ENCODE measurements around the gene DCX. TPM values are rescaled to one million over a fixed set of nuclear protein-coding genes. Genes with fewer than 3 reads are reported as not detected.
A peak's percentile ranks its signal among the peaks of the same experiment; 100 is the strongest.

The DCX gene
- total RNA-seq, 2 donors from 2014 or later = 0.66 to 1.1 TPM

DNA sequence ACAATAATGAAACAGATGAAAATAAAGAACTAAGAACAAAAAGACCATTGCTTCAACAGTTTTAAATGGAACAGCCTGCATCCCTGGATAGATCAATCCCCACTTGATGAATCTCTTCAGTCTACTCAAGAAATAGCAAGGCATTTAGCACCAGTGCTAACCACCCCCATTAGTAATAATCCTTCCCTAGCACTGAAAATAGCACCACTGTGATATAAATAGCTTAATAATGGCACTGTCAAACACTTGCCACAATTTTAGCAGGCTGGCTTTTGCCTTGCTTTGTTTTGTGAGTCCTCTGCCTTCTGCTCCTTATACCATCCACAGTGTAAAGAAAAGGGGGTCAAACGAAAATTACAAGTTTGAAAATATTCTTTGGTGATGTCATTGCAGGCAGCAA, 17.4 kb downstream of the DCX start:
- Histone ChIP-seq H3K27me3 (ENCODE audit: control insufficient read depth, insufficient read depth, low read length, poor library complexity, severe bottlenecking) (no peaks in the 10 kb centered on the region), H3K4me3 (ENCODE audit: low read length) (no peak overlapping the region), H3K9ac (ENCODE audit: extremely low read depth, low read length, poor library complexity, severe bottlenecking) (no peak overlapping the region), H3K27ac (ENCODE audit: low read depth, low read length) (no peak overlapping the region), H3K4me1 (ENCODE audit: control insufficient read depth, insufficient read depth, low read length) (no peaks in the 10 kb centered on the region), H3K9me3 (ENCODE audit: control insufficient read depth, low read length) (no peaks in the 10 kb centered on the region), H3K36me3 (ENCODE audit: control insufficient read depth, insufficient read depth, low read length) (no peaks in the 10 kb centered on the region)
- Mint-ChIP-seq H3K9me3 (no peaks in the 10 kb centered on the region), H3K4me1 (peaks cover 9% of the 10 kb centered on the region), H3K27me3 (ENCODE audit: insufficient read depth) (no peaks in the 10 kb centered on the region), H3K27ac (no peak overlapping the region), H3K36me3 (ENCODE audit: low read depth) (no peaks in the 10 kb centered on the region), H3K4me3 (no peak overlapping the region)
- 75% methylated on average over 1 of the region's 1 CpG; no CpG with 5 or more reads in 1 of the 2 experiments for WGBS, 2 experiments (ENCODE audit: insufficient coverage in 1 of 2, insufficient read length in 1 of 2)
- no peak for DNase-seq
- TF ChIP-seq, protein P1, sequence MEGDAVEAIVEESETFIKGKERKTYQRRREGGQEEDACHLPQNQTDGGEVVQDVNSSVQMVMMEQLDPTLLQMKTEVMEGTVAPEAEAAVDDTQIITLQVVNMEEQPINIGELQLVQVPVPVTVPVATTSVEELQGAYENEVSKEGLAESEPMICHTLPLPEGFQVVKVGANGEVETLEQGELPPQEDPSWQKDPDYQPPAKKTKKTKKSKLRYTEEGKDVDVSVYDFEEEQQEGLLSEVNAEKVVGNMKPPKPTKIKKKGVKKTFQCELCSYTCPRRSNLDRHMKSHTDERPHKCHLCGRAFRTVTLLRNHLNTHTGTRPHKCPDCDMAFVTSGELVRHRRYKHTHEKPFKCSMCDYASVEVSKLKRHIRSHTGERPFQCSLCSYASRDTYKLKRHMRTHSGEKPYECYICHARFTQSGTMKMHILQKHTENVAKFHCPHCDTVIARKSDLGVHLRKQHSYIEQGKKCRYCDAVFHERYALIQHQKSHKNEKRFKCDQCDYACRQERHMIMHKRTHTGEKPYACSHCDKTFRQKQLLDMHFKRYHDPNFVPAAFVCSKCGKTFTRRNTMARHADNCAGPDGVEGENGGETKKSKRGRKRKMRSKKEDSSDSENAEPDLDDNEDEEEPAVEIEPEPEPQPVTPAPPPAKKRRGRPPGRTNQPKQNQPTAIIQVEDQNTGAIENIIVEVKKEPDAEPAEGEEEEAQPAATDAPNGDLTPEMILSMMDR (conservative IDR thresholded peaks at IDR 0.05) = no peak

DNA sequence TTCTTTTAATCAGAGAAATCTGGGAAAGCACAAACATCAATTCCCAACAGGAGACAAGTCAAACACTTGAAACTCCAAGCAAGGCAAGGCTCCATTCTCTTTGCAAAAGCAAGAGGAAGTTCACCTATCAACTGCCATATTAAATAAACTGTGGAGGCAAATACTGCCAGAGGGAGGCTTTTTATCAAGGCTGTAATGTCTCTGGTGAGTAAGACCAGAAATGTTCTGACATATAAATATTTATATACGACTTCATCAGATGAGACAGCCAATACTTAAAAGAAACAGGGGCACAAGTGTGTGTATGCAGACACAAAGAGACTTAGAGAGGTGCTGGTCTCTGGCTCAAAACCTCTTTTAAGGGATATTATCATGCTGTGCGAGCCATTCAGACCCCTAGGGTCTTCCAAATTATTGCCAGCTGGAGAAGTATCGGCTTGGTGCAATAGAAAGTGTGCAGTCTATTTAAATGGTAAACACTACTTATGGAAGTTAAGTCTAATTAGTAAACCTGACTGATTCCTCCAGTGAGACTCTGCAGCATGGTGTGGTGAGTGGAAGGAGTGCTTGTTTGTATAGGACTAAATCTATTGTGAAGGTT, 24.4 kb downstream of the DCX start:
- no peaks in the 10 kb centered on the region for H3K9me3 ChIP-seq (ENCODE audit: control insufficient read depth, low read length)
- H3K27ac ChIP-seq (ENCODE audit: low read depth, low read length) = peak overlapping the region; percentile 44
- peaks cover 37% of the 10 kb centered on the region for H3K4me1 Mint-ChIP-seq
- H3K4me3 ChIP-seq (ENCODE audit: low read length) = no peak overlapping the region
- H3K27ac Mint-ChIP-seq = no peak overlapping the region
- no peaks in the 10 kb centered on the region for H3K36me3 Mint-ChIP-seq (ENCODE audit: low read depth)
- TF ChIP-seq, protein P1 (conservative IDR thresholded peaks at IDR 0.05) = no peak
- H3K4me1 ChIP-seq (ENCODE audit: control insufficient read depth, insufficient read depth, low read length) = no peaks in the 10 kb centered on the region
- H3K4me3 Mint-ChIP-seq = no peak overlapping the region
- no peaks in the 10 kb centered on the region for H3K27me3 ChIP-seq (ENCODE audit: control insufficient read depth, insufficient read depth, low read length, poor library complexity, severe bottlenecking)
- H3K36me3 ChIP-seq (ENCODE audit: control insufficient read depth, insufficient read depth, low read length) = no peaks in the 10 kb centered on the region
- no peak for DNase-seq
- 86% methylated on average over 3 of the region's 3 CpGs; no CpG with 5 or more reads in 1 of the 2 experiments for WGBS, 2 experiments (ENCODE audit: insufficient coverage in 1 of 2, insufficient read length in 1 of 2)
- H3K27me3 Mint-ChIP-seq (ENCODE audit: insufficient read depth) = no peaks in the 10 kb centered on the region
- H3K9ac ChIP-seq (ENCODE audit: extremely low read depth, low read length, poor library complexity, severe bottlenecking) = no peak overlapping the region
- no peaks in the 10 kb centered on the region for H3K9me3 Mint-ChIP-seq

DNA sequence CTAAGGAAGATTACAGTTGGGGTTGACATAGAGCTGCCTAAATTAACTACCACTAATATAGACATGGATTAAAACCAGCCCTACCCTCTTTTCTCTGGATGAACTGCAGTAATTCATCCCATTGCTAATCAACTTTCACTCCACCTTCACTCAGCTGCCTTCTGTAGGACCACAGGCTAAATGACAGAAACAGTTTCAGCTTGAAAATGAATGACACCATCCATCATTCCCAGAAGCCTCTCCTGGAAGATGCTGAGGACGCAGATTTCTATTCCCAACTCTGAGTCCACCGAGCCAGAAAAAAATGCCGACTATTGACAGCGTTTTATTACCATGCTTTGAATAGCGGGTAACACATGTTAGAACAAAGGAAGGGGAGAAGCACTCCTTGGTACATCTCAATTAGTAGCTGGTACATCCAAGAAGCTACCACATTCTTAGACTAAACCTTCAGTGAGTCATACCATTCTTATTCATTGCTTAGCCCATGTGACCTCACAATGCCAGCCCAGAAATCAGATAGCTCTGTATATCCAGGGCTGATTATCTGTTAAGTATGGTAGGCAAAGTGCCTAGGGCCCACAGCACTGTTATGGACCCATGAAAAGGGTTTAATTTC, 25.3 kb downstream of the DCX start:
- Mint-ChIP-seq H3K27ac (no peak overlapping the region), H3K4me3 (no peak overlapping the region), H3K36me3 (ENCODE audit: low read depth) (no peaks in the 10 kb centered on the region), H3K27me3 (ENCODE audit: insufficient read depth) (no peaks in the 10 kb centered on the region), H3K4me1 (peaks cover 41% of the 10 kb centered on the region), H3K9me3 (no peaks in the 10 kb centered on the region)
- H3K27ac ChIP-seq (ENCODE audit: low read depth, low read length) = peak overlapping the region; percentile 22
- DNase-seq = no peak
- no peaks in the 10 kb centered on the region for H3K4me1 ChIP-seq (ENCODE audit: control insufficient read depth, insufficient read depth, low read length)
- WGBS, 2 experiments (ENCODE audit: insufficient coverage in 1 of 2, insufficient read length in 1 of 2) = 90 to 92% methylated on average over 2 to 5 of the region's 5 CpGs
- H3K9me3 ChIP-seq (ENCODE audit: control insufficient read depth, low read length) = no peaks in the 10 kb centered on the region
- H3K27me3 ChIP-seq (ENCODE audit: control insufficient read depth, insufficient read depth, low read length, poor library complexity, severe bottlenecking) = no peaks in the 10 kb centered on the region
- H3K36me3 ChIP-seq (ENCODE audit: control insufficient read depth, insufficient read depth, low read length) = no peaks in the 10 kb centered on the region
- H3K9ac ChIP-seq (ENCODE audit: extremely low read depth, low read length, poor library complexity, severe bottlenecking) = no peak overlapping the region
- TF ChIP-seq, protein P1 (conservative IDR thresholded peaks at IDR 0.05) = no peak
- H3K4me3 ChIP-seq (ENCODE audit: low read length) = no peak overlapping the region

Data from endodermal cell (in vitro differentiated cells).